ENCODE data around the gene GSPT2.

The GSPT2 gene

DNA sequence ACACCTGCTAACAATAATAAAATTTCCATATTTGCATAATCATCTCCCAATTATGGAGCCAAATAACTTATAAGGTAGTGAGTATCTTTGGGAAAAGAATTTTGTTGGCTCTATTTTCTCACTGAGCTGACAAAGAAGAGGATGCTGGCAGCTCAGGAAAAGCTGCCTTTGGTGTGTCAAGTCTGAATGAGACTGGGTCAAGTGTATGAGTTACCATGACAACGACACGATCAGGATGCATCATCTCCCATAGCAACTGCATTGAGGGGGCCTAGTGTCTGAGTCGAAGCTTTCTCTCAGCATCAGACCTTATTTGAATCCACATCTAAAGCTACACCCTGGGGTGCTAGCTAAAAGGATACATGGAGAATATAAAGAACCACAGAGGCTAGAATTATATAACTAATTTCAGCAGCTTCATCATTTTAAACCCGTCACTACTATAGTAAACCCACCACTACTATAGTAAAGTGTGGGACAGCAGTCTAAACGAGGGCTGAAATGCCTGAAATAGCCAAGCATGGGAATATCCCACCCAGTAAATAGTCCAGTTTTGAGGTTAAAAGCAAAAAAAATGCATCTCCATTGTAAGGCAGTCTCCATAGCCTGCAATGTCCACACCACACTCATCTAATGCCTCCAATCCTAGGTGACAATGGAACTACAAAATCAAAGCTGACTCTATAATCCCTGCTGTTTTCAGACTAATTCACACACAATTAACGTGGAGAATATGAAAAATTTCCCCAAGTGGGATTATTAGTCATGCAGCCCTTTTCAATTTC, 16.0 kb downstream of the GSPT2 start:
- no peaks in the 10 kb centered on the region for H4K20me1 ChIP-seq (ENCODE audit: insufficient read depth)
- H3K4me1 ChIP-seq (ENCODE audit: low read depth, poor library complexity, severe bottlenecking): no peaks in the 10 kb centered on the region
- H3K79me2 ChIP-seq (ENCODE audit: insufficient read depth, low read depth): no peaks in the 10 kb centered on the region
- no peaks in the 10 kb centered on the region for H3K36me3 ChIP-seq (ENCODE audit: insufficient read depth)
- no peak overlapping the region for H3K4me2 ChIP-seq
- no peak overlapping the region for H3K4me3 ChIP-seq (IDR thresholded peaks at IDR 0.05; ENCODE audit: insufficient read depth, low read depth, low read length)
- no peak overlapping the region for H3K9ac ChIP-seq
- TF ChIP-seq, protein P1, sequence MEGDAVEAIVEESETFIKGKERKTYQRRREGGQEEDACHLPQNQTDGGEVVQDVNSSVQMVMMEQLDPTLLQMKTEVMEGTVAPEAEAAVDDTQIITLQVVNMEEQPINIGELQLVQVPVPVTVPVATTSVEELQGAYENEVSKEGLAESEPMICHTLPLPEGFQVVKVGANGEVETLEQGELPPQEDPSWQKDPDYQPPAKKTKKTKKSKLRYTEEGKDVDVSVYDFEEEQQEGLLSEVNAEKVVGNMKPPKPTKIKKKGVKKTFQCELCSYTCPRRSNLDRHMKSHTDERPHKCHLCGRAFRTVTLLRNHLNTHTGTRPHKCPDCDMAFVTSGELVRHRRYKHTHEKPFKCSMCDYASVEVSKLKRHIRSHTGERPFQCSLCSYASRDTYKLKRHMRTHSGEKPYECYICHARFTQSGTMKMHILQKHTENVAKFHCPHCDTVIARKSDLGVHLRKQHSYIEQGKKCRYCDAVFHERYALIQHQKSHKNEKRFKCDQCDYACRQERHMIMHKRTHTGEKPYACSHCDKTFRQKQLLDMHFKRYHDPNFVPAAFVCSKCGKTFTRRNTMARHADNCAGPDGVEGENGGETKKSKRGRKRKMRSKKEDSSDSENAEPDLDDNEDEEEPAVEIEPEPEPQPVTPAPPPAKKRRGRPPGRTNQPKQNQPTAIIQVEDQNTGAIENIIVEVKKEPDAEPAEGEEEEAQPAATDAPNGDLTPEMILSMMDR (conservative IDR thresholded peaks at IDR 0.05; ENCODE audit: low read depth, low read length): no peak
- H3K27me3 ChIP-seq (ENCODE audit: insufficient read depth, low read depth): no peaks in the 10 kb centered on the region
- no peak overlapping the region for H2AFZ ChIP-seq (ENCODE audit: low read depth)
- H3K27ac ChIP-seq: no peak overlapping the region

DNA sequence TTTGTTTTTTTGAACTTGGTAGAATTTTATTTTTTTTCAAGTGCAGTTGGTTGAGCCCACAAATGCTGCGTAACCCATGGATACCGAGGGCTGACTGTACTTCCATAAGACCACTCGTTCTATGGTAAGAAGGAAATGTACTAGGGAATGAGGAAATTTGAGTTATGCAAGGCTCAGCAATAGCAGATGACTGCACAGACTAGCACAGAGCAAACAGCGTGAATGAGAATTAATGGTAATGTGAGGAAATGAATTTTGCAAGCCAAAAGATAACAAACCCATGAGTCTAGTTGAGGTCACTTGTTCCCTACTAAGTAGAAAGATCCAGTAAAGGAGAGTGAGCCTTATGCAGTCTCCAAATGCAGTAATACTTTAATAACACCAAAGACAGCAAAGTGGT, 17.4 kb downstream of the GSPT2 start:
- Histone ChIP-seq H3K36me3 (ENCODE audit: insufficient read depth) (no peaks in the 10 kb centered on the region), H3K79me2 (ENCODE audit: insufficient read depth, low read depth) (no peaks in the 10 kb centered on the region), H3K4me3 (IDR thresholded peaks at IDR 0.05; ENCODE audit: insufficient read depth, low read depth, low read length) (no peak overlapping the region), H2AFZ (ENCODE audit: low read depth) (no peak overlapping the region), H4K20me1 (ENCODE audit: insufficient read depth) (no peaks in the 10 kb centered on the region), H3K4me1 (ENCODE audit: low read depth, poor library complexity, severe bottlenecking) (no peaks in the 10 kb centered on the region), H3K9ac (no peak overlapping the region), H3K27me3 (ENCODE audit: insufficient read depth, low read depth) (no peaks in the 10 kb centered on the region), H3K4me2 (no peak overlapping the region), H3K27ac (no peak overlapping the region)
- TF ChIP-seq, protein P1 (conservative IDR thresholded peaks at IDR 0.05; ENCODE audit: low read depth, low read length): no peak

DNA sequence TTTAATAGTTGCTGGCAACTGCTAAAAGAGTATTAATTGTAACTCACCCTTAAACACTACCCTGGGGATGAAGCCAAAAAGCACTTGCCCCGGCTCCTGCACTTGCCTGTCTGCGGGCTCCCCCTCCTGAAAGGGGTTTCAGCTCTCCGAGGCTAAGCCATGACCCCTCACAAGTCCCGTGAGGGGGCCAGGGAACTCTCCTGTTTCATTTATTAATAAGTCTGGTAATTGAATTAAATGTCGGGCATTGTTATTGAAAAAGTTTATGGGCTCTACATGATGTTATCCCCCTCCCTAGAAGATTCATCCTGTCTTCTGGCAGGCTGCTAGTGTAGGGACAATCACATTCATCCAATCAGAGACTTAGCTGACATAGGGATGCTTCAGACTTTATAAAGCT, 23.3 kb downstream of the GSPT2 start:
- Histone ChIP-seq H4K20me1 (ENCODE audit: insufficient read depth) (no peaks in the 10 kb centered on the region), H2AFZ (ENCODE audit: low read depth) (no peak overlapping the region), H3K27ac (no peak overlapping the region), H3K27me3 (ENCODE audit: insufficient read depth, low read depth) (no peaks in the 10 kb centered on the region), H3K4me3 (IDR thresholded peaks at IDR 0.05; ENCODE audit: insufficient read depth, low read depth, low read length) (no peak overlapping the region), H3K4me2 (no peak overlapping the region), H3K4me1 (ENCODE audit: low read depth, poor library complexity, severe bottlenecking) (no peaks in the 10 kb centered on the region), H3K79me2 (ENCODE audit: insufficient read depth, low read depth) (no peaks in the 10 kb centered on the region), H3K9ac (no peak overlapping the region), H3K36me3 (ENCODE audit: insufficient read depth) (no peaks in the 10 kb centered on the region)
- TF ChIP-seq, protein P1 (conservative IDR thresholded peaks at IDR 0.05; ENCODE audit: low read depth, low read length): no peak

DNA sequence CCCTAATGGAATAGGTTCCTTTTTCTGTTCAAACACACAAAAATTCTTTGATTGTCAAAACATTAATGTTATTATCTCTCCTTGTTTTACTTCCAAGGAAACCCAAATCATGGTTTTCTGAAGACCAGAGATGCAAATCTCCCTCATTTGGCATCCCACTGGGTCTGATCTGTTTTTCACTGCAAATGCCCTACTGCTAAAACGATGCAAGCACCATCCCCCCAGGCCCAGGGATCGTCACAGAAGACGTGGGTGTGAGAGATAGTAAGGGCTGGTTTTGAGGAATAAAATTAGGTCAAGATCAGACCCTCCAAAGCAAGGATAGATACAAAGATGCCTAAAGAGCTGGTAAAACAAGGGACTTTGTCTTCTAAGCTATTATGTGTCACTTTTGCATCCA, 33.6 kb downstream of the GSPT2 start:
- Histone ChIP-seq H3K4me3 (IDR thresholded peaks at IDR 0.05; ENCODE audit: insufficient read depth, low read depth, low read length) (no peak overlapping the region), H4K20me1 (ENCODE audit: insufficient read depth) (no peaks in the 10 kb centered on the region), H3K79me2 (ENCODE audit: insufficient read depth, low read depth) (no peaks in the 10 kb centered on the region), H3K36me3 (ENCODE audit: insufficient read depth) (no peaks in the 10 kb centered on the region), H3K9ac (no peak overlapping the region), H3K27ac (no peak overlapping the region), H3K4me1 (ENCODE audit: low read depth, poor library complexity, severe bottlenecking) (no peaks in the 10 kb centered on the region), H2AFZ (ENCODE audit: low read depth) (no peak overlapping the region), H3K27me3 (ENCODE audit: insufficient read depth, low read depth) (no peaks in the 10 kb centered on the region), H3K4me2 (no peak overlapping the region)
- TF ChIP-seq, protein P1 (conservative IDR thresholded peaks at IDR 0.05; ENCODE audit: low read depth, low read length): no peak

Data from KMS-11 (cell line).